ENCODE results near the gene HOXD11.

The HOXD11 gene

DNA sequence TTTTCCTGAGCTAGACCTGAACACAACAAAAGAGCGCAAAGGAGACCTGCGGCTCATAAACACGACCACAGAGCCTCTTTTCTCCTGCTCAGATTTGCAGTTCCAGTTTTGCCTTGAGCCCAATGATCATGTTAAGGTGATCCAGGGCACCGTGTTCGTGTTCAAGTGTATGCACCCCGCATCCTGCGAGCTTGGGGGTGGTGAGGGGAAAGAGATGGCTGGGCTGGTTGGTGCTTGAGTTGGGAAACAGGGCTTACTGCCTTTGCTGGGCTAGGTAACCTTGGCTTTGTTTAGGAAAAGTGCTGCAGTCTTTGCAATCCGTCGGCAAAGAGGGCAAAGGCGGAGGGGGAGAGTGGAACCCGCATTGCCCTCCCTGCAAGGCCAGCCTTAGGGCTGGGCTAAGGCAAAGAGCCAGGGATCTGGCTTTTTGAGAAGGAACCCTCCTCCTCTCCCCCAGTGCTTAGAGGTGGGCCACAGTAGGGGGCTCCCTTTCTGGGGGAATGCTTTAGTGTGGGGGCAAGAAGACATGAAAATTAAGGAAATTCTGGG is 10.8 kb downstream of the HOXD11 start:
- Histone ChIP-seq H3K27me3 (ENCODE audit: low read depth, low read length) (no peaks in the 10 kb centered on the region), H3K4me1 (ENCODE audit: low read length) (no peaks in the 10 kb centered on the region), H3K79me2 (ENCODE audit: low read length) (no peaks in the 10 kb centered on the region), H2AFZ (ENCODE audit: low read depth, low read length) (no peak overlapping the region), H3K9ac (ENCODE audit: low read length) (no peak overlapping the region), H3K27ac (ENCODE audit: low read length) (no peak overlapping the region), H3K4me3 (ENCODE audit: low read length) (no peak overlapping the region), H4K20me1 (ENCODE audit: insufficient read depth, low read length) (no peaks in the 10 kb centered on the region), H3K36me3 (replicated peaks; ENCODE audit: low read depth, low read length) (no peaks in the 10 kb centered on the region), H3K9me3 (ENCODE audit: insufficient read depth, low read length) (no peaks in the 10 kb centered on the region), H3K4me2 (ENCODE audit: low read length) (no peak overlapping the region)
- no peak for TF ChIP-seq EZH2phosphoT487 (IDR thresholded peaks at IDR 0.05; ENCODE audit: low read depth)
- TF ChIP-seq, protein P1, sequence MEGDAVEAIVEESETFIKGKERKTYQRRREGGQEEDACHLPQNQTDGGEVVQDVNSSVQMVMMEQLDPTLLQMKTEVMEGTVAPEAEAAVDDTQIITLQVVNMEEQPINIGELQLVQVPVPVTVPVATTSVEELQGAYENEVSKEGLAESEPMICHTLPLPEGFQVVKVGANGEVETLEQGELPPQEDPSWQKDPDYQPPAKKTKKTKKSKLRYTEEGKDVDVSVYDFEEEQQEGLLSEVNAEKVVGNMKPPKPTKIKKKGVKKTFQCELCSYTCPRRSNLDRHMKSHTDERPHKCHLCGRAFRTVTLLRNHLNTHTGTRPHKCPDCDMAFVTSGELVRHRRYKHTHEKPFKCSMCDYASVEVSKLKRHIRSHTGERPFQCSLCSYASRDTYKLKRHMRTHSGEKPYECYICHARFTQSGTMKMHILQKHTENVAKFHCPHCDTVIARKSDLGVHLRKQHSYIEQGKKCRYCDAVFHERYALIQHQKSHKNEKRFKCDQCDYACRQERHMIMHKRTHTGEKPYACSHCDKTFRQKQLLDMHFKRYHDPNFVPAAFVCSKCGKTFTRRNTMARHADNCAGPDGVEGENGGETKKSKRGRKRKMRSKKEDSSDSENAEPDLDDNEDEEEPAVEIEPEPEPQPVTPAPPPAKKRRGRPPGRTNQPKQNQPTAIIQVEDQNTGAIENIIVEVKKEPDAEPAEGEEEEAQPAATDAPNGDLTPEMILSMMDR (IDR thresholded peaks at IDR 0.05; ENCODE audit: low read depth, low read length): no peak

- Histone ChIP-seq H3K79me2 (ENCODE audit: low read length) (no peaks in the 10 kb centered on the region), H3K27me3 (ENCODE audit: low read depth, low read length) (no peaks in the 10 kb centered on the region), H4K20me1 (ENCODE audit: insufficient read depth, low read length) (no peaks in the 10 kb centered on the region), H2AFZ (ENCODE audit: low read depth, low read length) (no peak overlapping the region), H3K4me1 (ENCODE audit: low read length) (no peaks in the 10 kb centered on the region), H3K4me3 (ENCODE audit: low read length) (no peak overlapping the region), H3K4me2 (ENCODE audit: low read length) (no peak overlapping the region), H3K36me3 (replicated peaks; ENCODE audit: low read depth, low read length) (no peaks in the 10 kb centered on the region), H3K9ac (ENCODE audit: low read length) (no peak overlapping the region), H3K9me3 (ENCODE audit: insufficient read depth, low read length) (no peaks in the 10 kb centered on the region), H3K27ac (ENCODE audit: low read length) (no peak overlapping the region)
- TF ChIP-seq EZH2phosphoT487 (IDR thresholded peaks at IDR 0.05; ENCODE audit: low read depth): no peak
- TF ChIP-seq, protein P1 (IDR thresholded peaks at IDR 0.05; ENCODE audit: low read depth, low read length): peak; percentile 22; the same call in 1 of the 2 replicates
Observed at GRCh38 chr2:176118601-176119339, 11.7 kb downstream of the HOXD11 start.

DNA sequence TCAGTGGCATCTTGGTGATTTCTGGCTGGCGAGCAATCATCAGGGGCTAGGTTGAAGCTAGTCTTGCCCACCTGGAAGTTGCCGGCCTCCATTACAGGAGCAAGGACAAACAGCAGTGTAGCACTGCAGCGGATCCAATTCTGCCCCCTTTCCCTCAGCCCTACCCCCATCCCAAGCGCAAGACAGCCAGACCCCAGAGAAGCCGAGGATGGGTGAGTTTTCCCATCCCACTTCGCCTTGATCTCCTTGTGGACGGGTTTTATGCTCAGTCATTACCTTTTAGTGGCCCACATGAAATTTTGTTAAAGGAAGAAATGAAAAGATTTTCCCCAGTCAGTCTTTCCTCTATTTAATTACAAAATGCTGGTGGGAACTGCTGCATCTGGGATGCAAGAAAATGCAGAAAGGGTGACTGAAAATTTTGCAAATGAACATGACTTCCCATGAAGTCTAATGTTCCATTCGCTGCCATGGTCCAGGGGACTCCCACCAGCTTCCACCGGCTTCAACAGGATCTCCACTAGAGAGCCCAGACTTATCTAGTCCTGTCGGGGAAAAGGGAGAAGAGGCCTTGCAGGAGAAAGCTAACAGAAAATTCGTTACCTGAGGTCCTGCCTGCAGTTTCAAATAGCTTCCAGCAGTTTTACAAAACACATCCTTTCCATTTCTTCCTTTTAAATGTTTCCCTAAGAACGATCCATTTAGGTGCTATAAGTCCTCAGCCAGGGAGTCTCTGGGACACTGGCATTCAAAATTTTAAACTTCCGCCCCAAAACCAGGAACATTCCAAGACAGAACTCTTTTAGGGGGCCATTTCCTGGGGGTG is 13.5 kb downstream of the HOXD11 start:
- Histone ChIP-seq H3K4me2 (ENCODE audit: low read length) (no peak overlapping the region), H3K4me1 (ENCODE audit: low read length) (no peaks in the 10 kb centered on the region), H4K20me1 (ENCODE audit: insufficient read depth, low read length) (no peaks in the 10 kb centered on the region), H3K27me3 (ENCODE audit: low read depth, low read length) (no peaks in the 10 kb centered on the region), H3K9ac (ENCODE audit: low read length) (no peak overlapping the region), H2AFZ (ENCODE audit: low read depth, low read length) (no peak overlapping the region), H3K36me3 (replicated peaks; ENCODE audit: low read depth, low read length) (no peaks in the 10 kb centered on the region), H3K9me3 (ENCODE audit: insufficient read depth, low read length) (no peaks in the 10 kb centered on the region), H3K27ac (ENCODE audit: low read length) (no peak overlapping the region), H3K79me2 (ENCODE audit: low read length) (no peaks in the 10 kb centered on the region), H3K4me3 (ENCODE audit: low read length) (no peak overlapping the region)
- TF ChIP-seq, protein P1 (IDR thresholded peaks at IDR 0.05; ENCODE audit: low read depth, low read length): no peak
- TF ChIP-seq EZH2phosphoT487 (IDR thresholded peaks at IDR 0.05; ENCODE audit: low read depth): no peak
